Measurements from ENCODE around the gene PCBP4.
A peak's percentile ranks its signal among the peaks of the same experiment; 100 is the strongest.

The PCBP4 gene

DNA sequence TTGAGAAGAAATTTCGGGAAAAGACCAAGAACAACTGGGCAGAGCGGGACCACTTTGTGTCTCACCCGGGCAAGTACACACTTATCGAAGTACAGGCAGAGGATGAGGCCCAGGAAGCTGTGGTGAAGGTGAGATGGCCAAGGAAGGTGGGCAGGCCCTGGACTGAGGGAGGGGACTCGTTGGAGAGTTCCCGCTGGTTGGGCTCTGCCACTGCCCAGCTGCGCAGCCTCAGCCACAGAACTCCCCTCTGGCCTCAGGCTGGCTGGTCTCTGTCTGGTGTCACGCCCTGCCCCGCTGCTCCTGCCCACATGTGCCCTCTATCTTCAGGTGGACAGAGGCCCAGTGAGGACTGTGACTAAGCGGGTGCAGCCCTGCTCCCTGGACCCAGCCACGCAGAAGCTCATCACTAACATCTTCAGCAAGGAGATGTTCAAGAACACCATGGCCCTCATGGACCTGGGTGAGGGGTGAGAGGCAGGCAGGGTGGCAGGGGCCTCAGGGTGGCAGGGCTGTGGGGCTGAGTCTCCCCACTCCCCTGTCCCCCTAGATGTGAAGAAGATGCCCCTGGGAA, 22.7 kb downstream of the PCBP4 start:
- no peak overlapping the region for H3K4me3 ChIP-seq (ENCODE audit: low read length)
- no peak for DNase-seq (ENCODE audit: low read depth, low spot score)

DNA sequence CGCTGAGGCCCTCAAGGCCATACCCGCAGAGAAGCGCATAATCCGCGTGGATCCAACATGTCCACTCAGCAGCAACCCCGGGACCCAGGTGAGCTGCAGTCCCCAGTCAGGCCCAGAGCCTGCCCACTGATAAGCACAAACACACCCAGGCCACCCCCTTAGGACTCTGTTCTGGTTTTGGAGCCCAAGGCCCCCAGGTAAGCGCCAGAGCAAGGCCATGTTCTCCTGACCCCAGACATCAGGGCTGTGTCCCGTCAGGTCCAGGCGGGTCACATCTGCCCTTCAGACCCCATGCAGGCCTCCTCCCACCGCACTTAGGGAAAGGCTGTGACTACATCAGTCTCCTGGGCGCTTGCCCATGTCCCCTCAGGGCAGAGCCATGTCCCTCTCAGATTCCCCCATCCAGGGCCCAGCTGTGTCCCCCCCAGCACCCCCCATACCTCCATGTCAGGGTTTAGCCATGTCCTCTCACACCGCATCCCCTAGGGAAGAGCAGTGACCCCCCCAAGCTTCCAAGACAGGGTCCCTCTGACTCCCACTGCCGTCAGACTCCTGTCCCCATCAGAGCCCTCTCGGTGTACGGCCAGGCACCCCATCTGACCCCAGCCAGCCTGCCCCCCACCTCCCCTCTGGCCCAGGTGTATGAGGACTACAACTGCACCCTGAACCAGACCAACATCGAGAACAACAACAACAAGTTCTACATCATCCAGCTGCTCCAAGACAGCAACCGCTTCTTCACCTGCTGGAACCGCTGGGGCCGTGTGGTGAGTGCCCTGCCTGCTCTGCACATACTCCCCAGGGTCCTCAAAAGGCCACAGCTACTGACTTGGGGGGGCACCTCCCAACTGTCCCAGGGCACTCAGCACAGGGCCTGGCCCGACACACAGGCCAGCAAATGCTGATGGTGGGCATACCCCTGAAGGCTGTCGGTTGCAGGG, 23.5 kb downstream of the PCBP4 start:
- no peak overlapping the region for H3K4me3 ChIP-seq (ENCODE audit: low read length)
- no peak for DNase-seq (ENCODE audit: low read depth, low spot score)

DNA sequence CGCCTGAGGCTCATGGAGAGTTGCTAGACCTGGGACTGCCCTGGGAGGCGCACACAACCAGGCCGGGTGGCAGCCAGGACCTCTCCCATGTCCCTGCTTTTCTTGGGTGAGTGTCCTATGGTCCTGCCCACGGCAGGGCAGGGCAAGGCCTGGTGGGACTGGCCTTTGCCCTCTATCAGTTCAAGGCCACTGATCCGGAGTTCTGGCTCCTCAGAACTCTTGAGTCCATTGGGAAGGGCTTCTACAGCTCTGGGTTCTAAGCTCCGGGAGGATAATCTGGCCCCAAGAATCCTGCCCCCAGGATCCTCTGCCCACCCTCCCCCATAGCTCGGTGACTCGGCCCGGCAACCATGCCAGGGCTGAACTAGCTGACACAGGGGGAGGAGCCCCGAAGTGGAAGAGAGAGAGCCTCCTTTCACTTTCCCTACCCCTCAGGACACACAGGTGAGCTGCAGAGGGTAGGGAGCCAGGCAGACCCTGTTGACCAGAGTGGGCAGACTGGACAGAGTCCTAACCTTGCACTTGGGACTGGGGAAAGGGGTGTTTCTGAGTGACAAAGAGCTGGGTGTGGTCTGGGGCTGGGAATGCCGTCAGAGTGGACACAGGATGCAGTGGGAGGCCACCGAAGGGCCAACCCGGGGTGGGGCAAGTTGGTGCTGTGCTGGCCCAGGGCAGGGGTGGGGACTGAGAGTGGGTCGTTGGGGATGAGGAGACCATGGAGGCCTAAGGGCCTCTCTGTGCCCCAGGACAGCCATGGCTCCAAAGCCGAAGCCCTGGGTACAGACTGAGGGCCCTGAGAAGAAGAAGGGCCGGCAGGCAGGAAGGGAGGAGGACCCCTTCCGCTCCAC, 24.4 kb downstream of the PCBP4 start:
- H3K4me3 ChIP-seq (ENCODE audit: low read length): peak overlapping the region; percentile 84
- DNase-seq (ENCODE audit: low read depth, low spot score): no peak

DNA sequence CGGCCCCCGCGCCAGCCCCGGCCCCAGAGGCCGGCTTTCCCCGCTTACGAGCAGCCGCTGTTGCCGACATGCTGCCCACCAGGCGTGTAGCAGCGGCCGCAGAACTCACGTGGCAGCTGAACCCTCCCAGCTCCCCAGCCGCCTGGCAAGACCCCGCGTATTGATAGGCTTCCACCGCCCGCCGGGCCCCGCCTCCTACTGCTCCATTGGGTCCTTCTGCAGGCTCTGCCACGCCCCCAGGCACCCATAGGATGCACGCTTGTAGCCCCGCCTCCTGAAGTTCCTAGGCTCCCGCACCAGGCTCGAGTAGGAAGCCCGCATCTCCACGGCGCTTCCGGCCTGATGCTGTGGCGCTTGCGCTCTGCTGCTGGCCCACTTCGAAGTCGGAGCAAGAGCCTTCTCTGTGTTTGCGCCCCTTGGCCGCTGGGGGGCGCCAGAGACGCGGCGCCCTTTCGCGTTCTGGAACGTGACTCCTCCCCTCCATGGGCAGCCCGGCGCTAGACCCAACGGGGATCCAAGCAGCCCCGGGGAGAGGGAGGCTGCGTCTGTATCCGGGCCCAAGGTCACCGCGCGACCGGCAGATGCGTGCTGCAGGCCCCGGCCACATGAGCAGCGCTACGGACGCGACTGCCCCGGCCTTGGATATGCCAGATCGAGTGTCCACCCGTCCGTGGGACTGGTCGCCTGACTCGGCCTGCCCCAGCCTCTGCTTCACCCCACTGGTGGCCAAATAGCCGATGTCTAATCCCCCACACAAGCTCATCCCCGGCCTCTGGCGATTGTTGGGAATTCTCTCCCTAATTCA, 25.3 kb downstream of the PCBP4 start, which contains the start of the genes PARP3 and RRP9:
TSS of gene PARP3 (plus strand) at position 566 of the 805 bp plus-strand sequence. CDS start 993 bp downstream, outside the sequence.
TSS of gene RRP9 (minus strand) at position 107 of the 805 bp plus-strand sequence. CDS start at position 70, 37 bp downstream.
- peak within 1 kb of the TSS; percentile 88 for H3K4me3 ChIP-seq (ENCODE audit: low read length)
- DNase-seq (ENCODE audit: low read depth, low spot score): peak; percentile 99

DNA sequence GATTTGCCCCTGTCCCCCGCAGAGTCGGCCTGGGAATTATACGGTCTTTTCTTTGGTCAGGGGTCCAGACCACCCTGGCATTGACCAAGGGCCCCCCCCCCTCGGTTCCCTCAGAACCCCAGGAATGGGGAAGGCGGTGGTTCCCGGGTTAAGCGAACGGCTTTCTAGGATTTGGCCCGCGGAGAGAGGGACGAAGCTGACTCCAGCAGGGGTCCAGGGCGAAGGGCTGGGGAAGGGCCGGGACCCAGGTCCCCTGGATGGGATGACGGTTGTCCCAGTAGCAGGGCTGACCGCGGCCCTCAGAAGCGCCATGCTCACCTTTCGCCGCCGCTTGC, 25.8 kb downstream of the PCBP4 start:
- peak overlapping the region; percentile 88 for H3K4me3 ChIP-seq (ENCODE audit: low read length)
- no peak for DNase-seq (ENCODE audit: low read depth, low spot score)

DNA sequence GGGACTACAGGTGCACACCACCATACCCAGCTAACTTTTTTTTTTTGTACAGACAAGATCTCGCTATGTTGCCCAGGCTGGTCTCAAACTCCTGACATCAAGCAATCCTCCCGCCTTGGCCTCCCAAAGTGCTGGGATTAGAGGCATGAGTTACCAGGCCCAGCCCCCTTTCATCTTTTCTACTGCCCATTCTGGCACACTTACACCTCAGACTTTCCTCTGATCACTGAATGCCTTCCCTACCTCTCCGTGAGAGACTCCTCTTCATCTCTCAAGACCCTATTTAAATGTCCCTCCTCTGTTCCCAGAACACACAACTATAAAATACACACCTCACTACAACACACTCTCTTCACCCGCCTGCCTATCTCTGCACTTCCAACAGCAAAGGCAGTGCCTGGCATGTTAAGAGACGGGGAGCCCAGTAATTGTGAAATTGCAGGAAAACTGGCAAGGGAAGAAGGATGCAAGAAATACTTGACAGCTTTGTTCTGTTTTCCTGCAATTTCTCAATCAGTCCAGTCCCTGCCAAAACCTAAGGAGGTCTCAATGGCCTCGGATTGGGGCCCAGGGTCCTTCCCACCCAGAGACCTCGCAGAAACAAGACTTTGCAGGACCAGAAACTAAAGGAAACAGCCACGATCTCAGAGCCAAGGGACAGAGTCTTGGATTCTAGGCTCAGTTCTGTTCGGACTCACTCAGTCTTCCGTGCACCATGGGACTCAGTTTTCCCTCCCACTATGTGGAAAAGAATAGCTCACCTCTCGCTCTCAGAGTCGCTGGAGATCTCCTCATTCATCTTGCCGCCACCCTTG, 26.4 kb downstream of the PCBP4 start:
- peak overlapping the region; percentile 88 for H3K4me3 ChIP-seq (ENCODE audit: low read length)
- DNase-seq (ENCODE audit: low read depth, low spot score): no peak

DNA sequence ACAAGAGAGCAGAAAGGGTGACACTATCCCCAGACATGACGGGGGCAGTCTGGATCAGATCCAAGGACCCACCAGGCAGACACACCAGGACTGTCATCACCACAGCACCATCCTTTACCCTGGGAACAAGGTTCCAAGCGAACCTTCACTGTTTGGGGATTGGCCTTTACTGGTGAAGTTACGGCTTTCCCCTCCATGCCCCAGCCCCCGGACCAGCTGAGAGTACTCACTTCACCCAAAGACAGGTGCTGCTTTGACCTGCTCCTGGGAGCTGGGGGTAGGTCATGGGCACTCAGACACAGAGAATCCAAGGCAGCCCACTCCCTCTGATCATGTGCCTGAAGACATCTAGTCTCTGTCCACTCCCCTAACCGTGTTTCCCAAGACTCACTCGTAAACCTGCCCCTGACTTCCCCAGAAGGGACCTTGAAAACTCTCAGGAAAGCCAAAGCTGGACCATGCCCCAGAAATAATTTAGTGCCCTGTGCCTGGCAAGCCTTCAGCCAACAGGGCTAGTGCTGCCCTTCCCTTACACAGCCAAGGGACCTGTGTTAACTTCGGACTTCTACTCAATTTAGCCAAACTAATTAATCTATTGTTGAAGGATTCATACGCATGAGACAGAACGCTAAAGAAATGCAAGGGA, 28.4 kb downstream of the PCBP4 start:
- H3K4me3 ChIP-seq (ENCODE audit: low read length): no peak overlapping the region
- DNase-seq (ENCODE audit: low read depth, low spot score): no peak

DNA sequence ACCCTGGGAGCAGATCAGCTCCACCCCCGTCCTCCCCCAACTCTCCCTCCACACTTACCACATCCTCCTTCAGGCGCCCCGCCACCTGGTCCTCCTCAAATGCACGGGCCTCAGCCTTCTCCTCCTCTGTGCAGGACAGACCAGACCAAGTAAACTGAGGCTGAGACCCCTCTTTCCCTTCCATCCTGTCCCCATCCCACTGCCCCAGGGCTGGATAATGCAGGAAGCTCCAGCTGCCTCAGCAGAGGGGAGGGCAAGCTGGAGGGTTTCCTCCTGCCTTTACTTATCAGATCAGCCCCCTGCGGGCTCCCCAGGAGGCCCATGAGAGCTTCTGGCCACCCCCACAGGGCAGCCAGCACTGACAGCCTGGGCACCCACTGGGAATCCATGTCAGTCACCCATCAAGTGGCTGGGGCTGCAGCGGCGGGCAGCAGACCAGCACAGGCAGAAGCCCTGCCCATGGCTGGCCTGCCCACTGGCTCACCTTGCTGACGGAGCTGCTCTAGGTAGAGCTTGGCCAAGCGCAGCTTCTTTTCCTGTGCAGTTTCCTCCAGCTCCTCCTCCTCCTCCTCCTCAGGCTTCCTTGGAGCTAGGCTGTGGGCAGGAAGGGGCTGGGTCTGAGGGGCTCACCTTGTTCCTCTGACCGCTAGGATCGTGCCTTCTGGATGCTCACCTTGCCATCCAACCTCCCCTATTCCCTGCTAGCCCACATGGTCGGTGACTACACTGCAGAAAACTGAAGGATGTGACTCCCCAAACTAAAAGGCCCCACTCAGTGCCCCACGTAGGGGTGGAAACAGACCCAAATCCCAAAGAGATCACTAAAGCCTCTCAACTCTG, 29.4 kb downstream of the PCBP4 start:
- H3K4me3 ChIP-seq (ENCODE audit: low read length): no peak overlapping the region
- DNase-seq (ENCODE audit: low read depth, low spot score): no peak

DNA sequence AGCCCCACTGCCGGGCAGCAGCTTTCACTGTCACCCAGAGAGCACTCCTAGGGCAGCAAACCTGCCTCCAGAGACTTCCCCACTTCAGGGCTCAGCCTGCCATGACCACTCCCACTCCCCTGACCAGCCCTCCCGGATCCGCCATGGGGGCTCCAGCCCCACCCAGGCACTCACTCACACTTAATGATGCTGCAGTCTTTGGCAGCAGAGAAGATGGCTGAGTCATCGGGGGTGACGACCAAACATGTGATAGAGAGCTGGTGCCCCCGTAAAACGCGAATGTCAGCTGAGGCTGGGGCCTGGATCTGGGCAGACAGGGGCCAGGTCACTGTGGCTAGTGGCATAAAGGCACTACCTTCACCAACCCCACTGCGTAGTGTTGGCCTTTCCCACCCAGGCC, 30.2 kb downstream of the PCBP4 start:
- H3K4me3 ChIP-seq (ENCODE audit: low read length): no peak overlapping the region
- no peak for DNase-seq (ENCODE audit: low read depth, low spot score)

DNA sequence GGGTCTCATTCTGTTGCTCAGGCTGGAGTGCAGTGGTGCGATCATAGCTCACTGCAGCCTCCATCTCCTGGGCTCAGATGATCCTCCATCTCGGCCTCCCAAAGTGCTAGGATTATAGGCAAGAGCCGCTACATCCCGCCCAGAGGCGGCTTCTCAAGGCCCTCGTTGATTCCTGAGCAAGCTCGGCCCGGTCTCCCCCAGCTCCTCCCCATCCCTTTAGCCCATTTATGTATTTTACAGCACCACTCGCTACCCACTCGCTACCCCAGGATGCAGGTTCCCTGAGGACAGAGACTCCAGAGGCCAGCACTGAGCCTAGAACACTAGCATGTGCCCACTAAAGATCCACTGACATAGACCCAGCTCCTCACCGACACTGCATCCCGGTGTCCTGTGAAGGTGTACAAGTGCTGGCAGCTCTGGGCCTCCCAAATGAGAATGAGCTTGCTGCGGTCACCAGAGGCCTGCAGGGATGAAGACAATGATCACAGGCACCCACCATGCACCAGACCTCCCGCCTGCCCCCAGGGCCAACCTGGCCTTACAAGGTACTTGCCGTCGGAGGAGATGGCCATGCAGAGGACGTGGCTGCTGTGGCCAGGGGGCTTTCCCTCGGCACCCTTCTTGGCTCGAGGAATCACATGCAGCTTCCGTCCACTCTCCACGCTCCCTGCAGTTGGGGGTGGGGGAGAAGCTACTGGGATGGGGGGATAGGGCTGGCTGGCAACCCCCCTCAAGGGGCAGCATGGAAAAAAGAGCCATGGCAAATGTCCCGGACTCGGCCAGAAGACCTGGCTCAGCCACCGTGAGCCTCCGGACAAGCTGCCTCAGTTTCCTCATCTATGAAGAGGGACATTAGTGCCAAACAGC, 31.1 kb downstream of the PCBP4 start:
- DNase-seq (ENCODE audit: low read depth, low spot score): no peak
- H3K4me3 ChIP-seq (ENCODE audit: low read length): no peak overlapping the region

DNA sequence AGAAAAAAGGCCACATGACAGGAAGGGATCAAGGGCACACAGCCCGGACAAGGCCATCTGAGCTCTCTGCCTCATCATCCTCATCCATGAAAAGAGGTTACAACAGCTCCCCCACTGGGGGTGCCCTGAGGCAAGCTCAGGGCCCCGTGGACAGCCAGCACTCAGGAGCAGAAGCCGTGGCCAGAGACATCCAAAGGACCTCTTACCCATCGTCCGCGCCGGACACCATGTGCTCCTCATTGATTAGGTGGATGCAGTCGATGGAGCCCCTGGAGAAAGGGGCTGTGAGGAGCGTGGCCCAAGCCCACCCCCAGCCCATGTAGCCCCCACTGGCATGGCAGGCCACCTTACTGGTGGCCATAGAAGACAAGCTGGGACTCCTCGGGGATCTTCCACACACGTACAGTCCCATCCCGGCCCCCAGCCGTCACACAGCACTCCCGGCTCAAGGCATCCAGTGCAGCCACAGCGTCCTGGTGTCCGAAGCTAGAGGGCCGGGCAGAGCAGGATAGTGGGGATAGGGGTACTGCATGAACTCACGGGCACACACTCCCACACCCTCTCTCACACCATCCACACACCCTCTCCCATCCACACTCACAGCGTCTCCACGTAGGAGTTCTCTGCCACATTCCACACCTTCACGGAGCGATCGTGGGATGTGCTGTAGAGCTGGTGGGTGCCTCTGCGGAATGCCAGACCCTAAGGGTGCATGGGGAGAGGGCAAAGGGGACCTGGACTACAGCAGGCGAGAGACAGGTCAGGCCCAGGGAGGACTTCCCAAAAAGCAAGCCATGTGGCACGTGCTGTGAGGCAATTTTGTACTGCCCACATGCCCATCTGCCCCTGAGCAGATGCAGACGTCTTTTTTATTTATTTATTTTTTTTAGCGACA, 32.0 kb downstream of the PCBP4 start:
- DNase-seq (ENCODE audit: low read depth, low spot score): no peak
- no peak overlapping the region for H3K4me3 ChIP-seq (ENCODE audit: low read length)

DNA sequence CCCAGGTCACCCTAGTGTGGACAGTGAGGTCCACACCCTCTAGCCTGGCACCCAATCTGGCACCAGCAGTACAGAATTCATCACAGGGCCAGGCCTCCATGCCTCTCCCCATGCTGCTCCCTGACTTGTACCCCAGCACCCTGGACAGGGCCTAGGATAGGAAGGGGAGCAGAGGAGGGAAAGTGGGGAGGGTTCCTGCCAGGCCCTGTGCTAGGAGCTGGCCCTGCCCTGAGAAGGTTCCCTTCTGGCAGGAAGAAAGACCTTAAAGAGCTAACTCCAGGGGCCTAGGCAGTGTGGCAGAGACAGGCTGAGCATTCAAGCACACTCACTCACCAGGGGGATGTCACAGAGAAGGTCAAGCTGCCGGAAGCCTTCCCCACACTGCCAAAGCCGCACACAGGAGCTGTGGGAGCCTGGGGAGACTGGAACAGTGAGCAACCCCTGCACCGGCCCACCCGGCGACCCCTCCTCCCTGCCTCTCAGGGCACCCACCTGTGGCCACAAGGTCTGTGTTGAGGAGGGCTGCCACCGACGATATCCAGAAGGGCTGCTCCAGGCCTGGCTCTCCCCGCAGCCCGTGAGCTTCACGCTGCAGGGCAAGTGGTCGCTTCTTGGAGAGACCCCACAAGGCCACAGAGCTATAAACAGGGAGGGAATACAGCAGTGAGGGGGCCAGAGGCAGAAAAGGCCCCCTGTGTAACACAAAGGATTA, 33.0 kb downstream of the PCBP4 start:
- no peak for DNase-seq (ENCODE audit: low read depth, low spot score)
- H3K4me3 ChIP-seq (ENCODE audit: low read length): no peak overlapping the region

DNA sequence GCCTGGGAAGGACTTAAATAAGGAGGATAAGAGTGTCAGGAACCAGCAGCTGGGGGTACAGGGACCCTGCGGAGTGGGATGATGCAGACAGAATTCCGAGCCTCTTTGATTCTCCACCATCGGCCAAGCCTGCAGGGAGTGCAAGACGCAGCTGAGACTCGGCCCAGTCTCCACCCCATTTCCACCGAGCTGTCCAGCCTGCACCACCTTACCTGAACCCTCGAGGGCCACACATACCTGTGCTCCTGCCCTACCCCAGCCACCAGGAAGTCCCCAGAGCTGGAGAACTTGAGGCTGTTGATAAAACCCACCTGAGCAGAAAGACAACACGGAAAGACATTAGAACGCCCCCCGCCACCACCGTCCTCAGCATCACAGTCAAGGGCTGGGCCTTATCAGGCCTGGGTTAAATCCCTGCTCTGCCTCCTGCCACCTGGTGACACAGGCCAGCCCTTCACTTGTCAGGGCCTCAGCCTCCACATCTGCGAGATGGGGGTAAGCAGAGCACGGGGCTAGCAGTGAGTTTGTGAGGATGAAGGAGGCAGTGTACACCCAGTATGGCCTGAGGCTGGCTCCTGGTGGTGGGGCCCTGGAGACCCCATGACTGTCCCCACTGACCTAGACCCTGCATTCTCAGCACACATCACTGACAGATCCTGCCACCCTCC, 33.6 kb downstream of the PCBP4 start:
- DNase-seq (ENCODE audit: low read depth, low spot score): no peak
- H3K4me3 ChIP-seq (ENCODE audit: low read length): no peak overlapping the region
